Measurements from ENCODE around the gene DUS1L. TPM values are rescaled to one million over a fixed set of nuclear protein-coding genes. Genes with fewer than 3 reads are reported as not detected.

The DUS1L gene
- polyA plus RNA-seq, 1 of the 3 experiments (the other 2 are of a cell fraction) = 163 TPM

GRCh38 chr17:82049521-82049971, 16.1 kb downstream of the DUS1L start:
- ChIA-PET POLR2A (interaction anchor here (0.6 kb wide), 1 partner anchor 92 kb away, joined by 3 read pairs; no protein-coding TSS in a partner anchor), CTCF (interaction anchor here (0.9 to 4.1 kb wide), 5 partner anchors 13 to 90 kb away, joined by 3 to 45 read pairs (median 18); partner anchors contain the start of genes DCXR and RAC3)
- Histone ChIP-seq H3K9ac (no peak overlapping the region), H4K20me1 (ENCODE audit: insufficient read depth) (peaks cover 14% of the 10 kb centered on the region; the same call in 1 of the 2 replicates), H3F3A (replicated peaks; ENCODE audit: insufficient read depth) (peaks cover 5% of the 10 kb centered on the region), H3K9me2 (no peaks in the 10 kb centered on the region), H3K27ac (ENCODE audit: low read depth in 2 of 2, low read length in 1 of 2) (no peak overlapping the region), H3K79me2 (ENCODE audit: insufficient read depth) (peaks cover 41% of the 10 kb centered on the region), H2AFZ (ENCODE audit: low read depth) (no peak overlapping the region), H3K27me3 (ENCODE audit: insufficient read depth) (no peaks in the 10 kb centered on the region), H3K4me2 (0 out of 2 replicates have a peak overlapping the region, but pooled peaks have one; percentile 92), H3K9me3 (no peaks in the 10 kb centered on the region), H3K4me1 (ENCODE audit: control insufficient read depth in 1 of 2, insufficient read depth in 2 of 2, low read depth in 1 of 2, low read length in 1 of 2) (peaks cover 0 to 25% of the 10 kb centered on the region in 2 experiments; a peak in 2 of 4 replicates), H3K36me3 (replicated peaks in 1 of 2; ENCODE audit: control insufficient read depth in 1 of 2, insufficient read depth in 2 of 2, low read length in 1 of 2) (peaks cover 25 to 50% of the 10 kb centered on the region in 2 experiments), H3K4me3 (ENCODE audit: low read depth in 2 of 2, low read length in 1 of 2) (no peak overlapping the region)
- no peak for DNase-seq
- no peak for TF ChIP-seq EP300 (IDR thresholded peaks at IDR 0.05; ENCODE audit: borderline replicate concordance in 1 of 2, low read depth in 1 of 2, low read length in 1 of 2)
- no peak for TF ChIP-seq TAF1 (IDR thresholded peaks at IDR 0.05; ENCODE audit: borderline replicate concordance, low read depth, low read length)
- TF ChIP-seq RCOR1 (IDR thresholded peaks at IDR 0.05; ENCODE audit: low read length) = no peak
- TF ChIP-seq JUND (IDR thresholded peaks at IDR 0.05) = no peak
- TF ChIP-seq MEF2A (IDR thresholded peaks at IDR 0.05; ENCODE audit: borderline replicate concordance, low read depth) = no peak
- no peak for TF ChIP-seq MAX (IDR thresholded peaks at IDR 0.05; ENCODE audit: low read depth)
- no peak for TF ChIP-seq ZBTB33 (IDR thresholded peaks at IDR 0.05; ENCODE audit: borderline replicate concordance, low read depth)
- no peak for TF ChIP-seq SIN3A (IDR thresholded peaks at IDR 0.05; ENCODE audit: borderline replicate concordance, low read depth, low read length)
- no peak for TF ChIP-seq RAD21 (IDR thresholded peaks at IDR 0.05; ENCODE audit: low read length)
- no peak for TF ChIP-seq RFX5 (IDR thresholded peaks at IDR 0.05; ENCODE audit: low read length)
- TF ChIP-seq PBX3 (IDR thresholded peaks at IDR 0.05) = no peak
- TF ChIP-seq GATA2 (CRISPR knock-in tag; IDR thresholded peaks at IDR 0.05) = no peak
- no peak for TF ChIP-seq IRF3 (IDR thresholded peaks at IDR 0.05; ENCODE audit: low read depth, low read length)
- WGBS (ENCODE audit: low lambda C conversion rate) = 97% methylated on average over 13 of the region's 16 CpGs
